WERI-Rb-1 (cell line): ENCODE results near the gene TLNRD1.
A peak's percentile ranks its signal among the peaks of the same experiment; 100 is the strongest.

Source experiments
- DNase-seq: peaks from one replicate; pipeline ENCODE4 v3.0.0-alpha.2; 2020
- H3K27ac ChIP-seq: fragments of 250-450 bp; sonication (Bioruptor Pico); 2 replicates; pipeline ENCODE4 v1.5.1; 2020; ENCODE audit warnings: mild to moderate bottlenecking, moderate library complexity
- H3K27me3 ChIP-seq: fragments of 250-450 bp; sonication (Bioruptor Pico); 2 replicates; pipeline ENCODE4 v1.5.1; 2021; ENCODE audit warnings: mild to moderate bottlenecking, low read depth, moderate library complexity; ENCODE audit not compliant: insufficient read depth, severe bottlenecking
- H3K36me3 ChIP-seq: fragments of 250-450 bp; sonication (Bioruptor Pico); 2 replicates; pipeline ENCODE4 v1.5.1; 2020; ENCODE audit warnings: mild to moderate bottlenecking, moderate library complexity
- H3K4me3 ChIP-seq: 2 replicates; pipeline ENCODE4 v1.5.1; 2011; ENCODE audit warnings: low read depth, mild to moderate bottlenecking, control low read depth, low read length
- H3K9me3 ChIP-seq: fragments of 250-450 bp; sonication (Bioruptor Pico); 2 replicates; pipeline ENCODE4 v1.5.1; 2021; ENCODE audit warnings: mild to moderate bottlenecking, moderate library complexity; ENCODE audit not compliant: severe bottlenecking
- TF ChIP-seq, protein P1 (sequence below): IDR thresholded peaks from 2 replicates; pipeline ENCODE4 v1.5.1; 2011; ENCODE audit warnings: low read depth, mild to moderate bottlenecking, control low read depth, inconsistent platforms, low read length

The TLNRD1 gene

GRCh38 chr15:80989081-80989517 lies 11.6 kb upstream of the TLNRD1 start:
- Histone ChIP-seq H3K4me3 (peak overlapping the region; percentile 79), H3K9me3 (no peaks in the 10 kb centered on the region), H3K27me3 (no peaks in the 10 kb centered on the region), H3K36me3 (peaks cover 12% of the 10 kb centered on the region), H3K27ac (peak overlapping the region; percentile 95)
- TF ChIP-seq, protein P1, sequence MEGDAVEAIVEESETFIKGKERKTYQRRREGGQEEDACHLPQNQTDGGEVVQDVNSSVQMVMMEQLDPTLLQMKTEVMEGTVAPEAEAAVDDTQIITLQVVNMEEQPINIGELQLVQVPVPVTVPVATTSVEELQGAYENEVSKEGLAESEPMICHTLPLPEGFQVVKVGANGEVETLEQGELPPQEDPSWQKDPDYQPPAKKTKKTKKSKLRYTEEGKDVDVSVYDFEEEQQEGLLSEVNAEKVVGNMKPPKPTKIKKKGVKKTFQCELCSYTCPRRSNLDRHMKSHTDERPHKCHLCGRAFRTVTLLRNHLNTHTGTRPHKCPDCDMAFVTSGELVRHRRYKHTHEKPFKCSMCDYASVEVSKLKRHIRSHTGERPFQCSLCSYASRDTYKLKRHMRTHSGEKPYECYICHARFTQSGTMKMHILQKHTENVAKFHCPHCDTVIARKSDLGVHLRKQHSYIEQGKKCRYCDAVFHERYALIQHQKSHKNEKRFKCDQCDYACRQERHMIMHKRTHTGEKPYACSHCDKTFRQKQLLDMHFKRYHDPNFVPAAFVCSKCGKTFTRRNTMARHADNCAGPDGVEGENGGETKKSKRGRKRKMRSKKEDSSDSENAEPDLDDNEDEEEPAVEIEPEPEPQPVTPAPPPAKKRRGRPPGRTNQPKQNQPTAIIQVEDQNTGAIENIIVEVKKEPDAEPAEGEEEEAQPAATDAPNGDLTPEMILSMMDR, result no peak
- no peak for DNase-seq

GRCh38 chr15:80989518-80990478 lies 10.9 kb upstream of the TLNRD1 start, which contains the start of gene MESD:
Gene MESD, minus strand, starts transcription at chr15:80989819. Its CDS starts 28 bp downstream, at chr15:80989791.
- DNase-seq, result peak; percentile 97
- Histone ChIP-seq H3K27me3 (no peaks in the 10 kb centered on the region), H3K36me3 (peaks cover 7% of the 10 kb centered on the region), H3K4me3 (peak within 1 kb of the TSS; percentile 79), H3K9me3 (no peaks in the 10 kb centered on the region), H3K27ac (peak within 1 kb of the TSS; percentile 95)
- TF ChIP-seq, protein P1, result no peak

GRCh38 chr15:80990955-80991354 lies 9.8 kb upstream of the TLNRD1 start:
- H3K4me3 ChIP-seq, result no peak overlapping the region
- no peaks in the 10 kb centered on the region for H3K27me3 ChIP-seq
- no peak overlapping the region for H3K27ac ChIP-seq
- no peak for DNase-seq
- TF ChIP-seq, protein P1, result no peak
- H3K9me3 ChIP-seq, result no peaks in the 10 kb centered on the region
- peaks cover 2% of the 10 kb centered on the region for H3K36me3 ChIP-seq

DNA sequence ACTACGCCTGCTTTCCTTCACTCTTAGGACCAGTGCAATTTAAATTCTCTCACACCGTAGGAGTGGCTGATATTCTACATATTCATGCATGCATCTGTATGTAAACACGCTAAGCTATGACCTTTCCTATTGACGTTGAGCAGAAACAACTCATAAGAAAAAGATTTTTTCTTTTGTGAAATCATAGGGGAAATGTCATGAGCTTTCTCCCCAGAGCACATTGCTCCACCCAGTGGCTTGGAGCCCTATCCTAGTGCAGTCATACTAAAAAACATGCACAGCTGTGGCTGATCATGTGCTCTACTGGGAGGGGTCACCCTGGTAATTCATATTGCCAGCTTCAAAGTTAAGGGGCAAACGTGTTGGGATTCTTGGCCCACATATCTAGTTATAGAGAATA lies 9.3 kb upstream of the TLNRD1 start:
- Histone ChIP-seq H3K36me3 (peaks cover 2% of the 10 kb centered on the region), H3K27ac (no peak overlapping the region), H3K27me3 (no peaks in the 10 kb centered on the region), H3K9me3 (no peaks in the 10 kb centered on the region), H3K4me3 (no peak overlapping the region)
- TF ChIP-seq, protein P1, result no peak
- no peak for DNase-seq

- no peak for DNase-seq
- peaks cover 1% of the 10 kb centered on the region for H3K36me3 ChIP-seq
- H3K4me3 ChIP-seq, result no peak overlapping the region
- TF ChIP-seq, protein P1, result no peak
- no peaks in the 10 kb centered on the region for H3K9me3 ChIP-seq
- no peaks in the 10 kb centered on the region for H3K27me3 ChIP-seq
- no peak overlapping the region for H3K27ac ChIP-seq
Measured at GRCh38 chr15:80992006-80992405, 8.7 kb upstream of the TLNRD1 start.
